SHP77 treated with DMSO at 0.1 percent for 48 hours (cell line): ENCODE measurements around the gene ADAM17.
A peak's percentile ranks its signal among the peaks of the same experiment; 100 is the strongest.
"Not testable (repeated sequence)": the region's sequence is repeated elsewhere in the genome, so short reads cannot be mapped to it uniquely, and the experiment has no call there.

Source experiments
- DNase-seq: peaks from one replicate; lab custom pipeline; 2025; lab: John Stamatoyannopoulos, UW

The ADAM17 gene

GRCh38 chr2:9565436-9566153 is 10.0 kb upstream of the ADAM17 start:
- DNase-seq: no peak

GRCh38 chr2:9560628-9561027 is 5.0 kb upstream of the ADAM17 start:
- DNase-seq: no peak

GRCh38 chr2:9558948-9559381 is 3.3 kb upstream of the ADAM17 start:
- no peak for DNase-seq

GRCh38 chr2:9556121-9556743 is 602 bp upstream of the ADAM17 start:
- DNase-seq: peak; percentile 82

GRCh38 chr2:9554921-9555296 is 721 bp downstream of the ADAM17 start:
- DNase-seq: peak; percentile 41

- DNase-seq: no peak
Measured at GRCh38 chr2:9552219-9553178, 3.1 kb downstream of the ADAM17 start.

- DNase-seq: not testable (repeated sequence)
Measured at GRCh38 chr2:9550859-9551391, 4.7 kb downstream of the ADAM17 start.

- no peak for DNase-seq
Measured at GRCh38 chr2:9549420-9549819, 6.2 kb downstream of the ADAM17 start.

GRCh38 chr2:9548506-9548905 is 7.1 kb downstream of the ADAM17 start:
- no peak for DNase-seq

GRCh38 chr2:9547262-9547991 is 8.2 kb downstream of the ADAM17 start:
- no peak for DNase-seq

GRCh38 chr2:9545502-9545901 is 10.1 kb downstream of the ADAM17 start:
- no peak for DNase-seq

- no peak for DNase-seq
Measured at GRCh38 chr2:9543557-9543956, 12.1 kb downstream of the ADAM17 start.

- DNase-seq: no peak
Measured at GRCh38 chr2:9539531-9539930, 16.1 kb downstream of the ADAM17 start.

- no peak for DNase-seq
Measured at GRCh38 chr2:9538000-9538507, 17.6 kb downstream of the ADAM17 start.

GRCh38 chr2:9536504-9536903 is 19.1 kb downstream of the ADAM17 start:
- DNase-seq: no peak

GRCh38 chr2:9535177-9535576 is 20.5 kb downstream of the ADAM17 start:
- no peak for DNase-seq

GRCh38 chr2:9533663-9534062 is 22.0 kb downstream of the ADAM17 start:
- DNase-seq: no peak

- DNase-seq: no peak
Measured at GRCh38 chr2:9532421-9532820, 23.2 kb downstream of the ADAM17 start.

GRCh38 chr2:9527995-9528787 is 27.4 kb downstream of the ADAM17 start:
- DNase-seq: no peak

GRCh38 chr2:9525266-9525665 is 30.4 kb downstream of the ADAM17 start:
- DNase-seq: no peak

- DNase-seq: no peak
Measured at GRCh38 chr2:9524291-9524690, 31.3 kb downstream of the ADAM17 start.
